Astrocyte of the hippocampus (primary cell): Measurements from ENCODE around the gene UNC93A.
"Not testable (repeated sequence)": the region's sequence is repeated elsewhere in the genome, so short reads cannot be mapped to it uniquely, and the experiment has no call there.

Source experiments
- DNase-seq: peaks from one replicate; pipeline ENCODE4 v3.0.0; 2011; ENCODE audit warnings: low read depth, low spot score

UNC93A gene

GRCh38 chr6:167309355-167310192 is 18.5 kb downstream of the UNC93A start:
- not testable (repeated sequence) for DNase-seq

- no peak for DNase-seq
These were observed 20.2 kb downstream of the UNC93A start for GRCh38 chr6:167311286-167311685.

GRCh38 chr6:167311691-167312090 is 20.6 kb downstream of the UNC93A start:
- not testable (repeated sequence) for DNase-seq

DNA sequence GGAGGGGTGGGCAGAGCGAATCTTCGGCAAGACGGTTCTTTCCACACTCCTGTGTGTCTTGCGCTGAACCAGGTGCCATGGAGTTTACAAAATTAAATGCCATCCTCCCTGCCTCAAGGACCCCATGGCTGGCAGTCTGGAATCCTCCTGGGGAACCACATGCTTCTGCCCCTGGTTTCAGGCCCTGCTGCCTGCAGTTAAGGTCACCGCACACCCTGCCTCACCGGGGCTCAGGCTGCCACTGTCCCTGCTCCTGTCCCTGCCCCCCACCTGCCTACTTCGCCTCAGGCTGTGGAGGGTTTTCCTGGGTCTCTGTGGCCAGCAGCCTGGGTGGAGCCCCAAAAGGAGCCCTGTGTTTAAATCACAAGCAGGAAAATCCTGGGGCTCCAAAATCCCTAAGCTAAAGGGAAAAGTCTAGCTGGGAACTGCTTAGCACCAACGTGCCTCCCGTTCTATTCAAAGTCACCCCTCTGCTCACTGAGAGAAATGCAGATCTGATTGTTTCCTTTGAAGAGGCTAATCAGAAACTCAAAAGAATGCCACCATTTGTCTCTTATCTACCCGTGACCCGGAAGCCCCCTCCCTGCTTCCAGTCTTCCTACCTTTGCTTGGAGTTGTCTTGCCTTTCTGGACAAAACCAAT is 23.2 kb downstream of the UNC93A start:
- DNase-seq, result no peak

DNA sequence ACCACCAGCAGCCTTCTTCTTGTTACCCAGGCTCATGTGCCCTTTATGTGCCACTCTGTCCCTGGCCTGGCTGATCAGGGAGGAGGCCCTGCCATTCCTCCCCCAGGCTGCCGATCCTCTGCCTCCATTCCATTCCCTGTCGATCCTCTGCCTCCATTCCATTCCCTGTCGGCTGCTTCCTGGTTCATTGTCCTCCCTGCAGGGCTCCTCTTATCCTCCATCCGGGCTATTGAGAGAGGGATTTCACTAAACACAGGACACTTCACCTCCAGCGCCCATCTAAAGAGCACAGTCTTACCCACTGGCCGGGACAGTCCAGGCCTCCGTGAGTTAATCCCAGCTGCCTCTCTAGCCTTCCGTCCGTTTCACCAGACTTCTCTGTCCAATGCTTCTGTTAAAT is 26.1 kb downstream of the UNC93A start:
- no peak for DNase-seq

- DNase-seq, result peak; percentile 11
These were observed 27.2 kb downstream of the UNC93A start for GRCh38 chr6:167318354-167318753.

DNA sequence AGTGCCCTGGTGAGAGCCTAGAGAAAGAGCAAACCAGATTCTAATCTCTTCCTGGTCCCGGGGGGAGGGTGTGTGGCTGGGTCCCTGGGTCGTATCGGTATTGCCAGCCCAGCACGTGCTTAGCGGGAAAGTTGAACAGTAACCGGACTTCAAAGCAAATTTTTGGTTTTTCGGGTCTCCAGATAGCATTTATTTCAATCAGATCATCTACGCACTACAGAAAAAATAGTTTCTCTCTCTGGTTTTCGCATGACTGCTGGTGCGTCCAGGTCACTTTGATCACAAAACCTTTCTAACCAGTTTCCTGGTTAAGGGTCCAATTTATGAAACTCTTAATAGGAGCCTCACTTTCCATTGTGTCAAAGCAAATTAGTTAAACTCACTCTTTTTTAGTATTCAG is 27.7 kb downstream of the UNC93A start:
- DNase-seq, result not testable (repeated sequence)

DNA sequence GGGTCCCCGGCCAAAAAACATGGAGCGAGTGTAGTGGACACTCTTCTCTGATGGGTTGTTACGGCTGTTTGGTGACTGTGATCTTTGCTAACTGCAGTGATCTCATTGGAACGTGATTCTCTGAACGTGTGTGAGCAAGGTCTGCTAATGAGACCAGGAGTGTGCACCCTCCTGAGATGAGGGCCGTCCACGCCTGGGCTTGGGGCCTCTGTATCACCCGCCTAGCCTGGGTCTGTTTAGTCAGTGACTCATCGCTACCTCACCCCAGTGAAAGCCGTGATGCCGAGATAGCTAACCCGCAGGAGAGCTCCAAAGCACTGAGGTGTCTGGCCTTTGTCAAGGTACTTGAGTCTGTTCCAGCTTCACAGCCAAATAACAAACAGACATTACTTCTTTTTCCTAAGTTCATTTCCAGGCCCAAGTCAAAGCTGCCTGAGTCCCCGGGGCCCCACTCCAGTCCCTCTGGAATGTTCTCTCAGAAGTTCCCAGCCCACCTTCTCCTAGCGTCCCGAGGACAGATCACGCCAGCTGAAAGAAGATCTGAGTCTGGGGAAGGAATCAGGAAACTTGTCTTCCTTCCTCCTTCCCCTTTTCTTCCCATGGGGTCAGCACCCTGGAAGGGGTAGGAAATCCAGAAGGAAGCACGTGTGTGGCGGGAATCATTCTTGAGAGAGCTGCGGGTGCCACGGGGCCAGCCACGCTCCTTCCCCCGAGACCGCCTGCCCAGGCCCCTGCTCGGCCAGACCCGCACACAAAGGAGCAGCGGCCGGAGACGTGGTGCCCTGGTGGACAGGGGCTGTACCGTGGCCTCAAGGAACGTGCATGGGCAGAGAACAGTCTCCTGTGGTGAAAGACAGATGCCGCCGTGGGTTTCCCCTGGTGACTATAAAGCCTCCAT is 29.0 kb downstream of the UNC93A start:
- peak; percentile 23 for DNase-seq

GRCh38 chr6:167320754-167321056 is 29.6 kb downstream of the UNC93A start:
- DNase-seq, result peak; percentile 29

GRCh38 chr6:167321185-167321584 is 30.1 kb downstream of the UNC93A start:
- DNase-seq, result not testable (repeated sequence)

GRCh38 chr6:167323111-167323510 is 32.0 kb downstream of the UNC93A start:
- no peak for DNase-seq

- no peak for DNase-seq
These were observed 33.0 kb downstream of the UNC93A start for GRCh38 chr6:167324111-167324510.

GRCh38 chr6:167325766-167326165 is 34.7 kb downstream of the UNC93A start:
- DNase-seq, result no peak

DNA sequence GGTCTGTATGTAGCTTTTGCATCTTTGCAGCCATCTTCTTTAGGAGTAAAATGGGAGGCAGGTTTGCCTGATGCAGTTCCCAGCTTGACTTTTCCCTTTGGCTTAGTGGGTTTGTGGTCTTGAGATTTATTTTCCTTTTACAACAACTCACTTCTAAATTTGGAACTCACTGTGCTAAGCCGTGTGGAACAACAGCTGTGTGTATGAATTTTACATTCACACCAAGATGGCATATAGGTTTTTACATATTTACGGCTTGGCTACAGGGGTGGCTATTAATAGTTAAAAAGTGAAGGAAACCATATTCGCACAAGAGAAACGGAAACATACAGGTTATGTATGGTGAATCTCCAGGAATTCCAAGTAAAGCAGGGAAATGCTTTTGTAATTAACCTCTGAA is 36.3 kb downstream of the UNC93A start:
- no peak for DNase-seq

DNA sequence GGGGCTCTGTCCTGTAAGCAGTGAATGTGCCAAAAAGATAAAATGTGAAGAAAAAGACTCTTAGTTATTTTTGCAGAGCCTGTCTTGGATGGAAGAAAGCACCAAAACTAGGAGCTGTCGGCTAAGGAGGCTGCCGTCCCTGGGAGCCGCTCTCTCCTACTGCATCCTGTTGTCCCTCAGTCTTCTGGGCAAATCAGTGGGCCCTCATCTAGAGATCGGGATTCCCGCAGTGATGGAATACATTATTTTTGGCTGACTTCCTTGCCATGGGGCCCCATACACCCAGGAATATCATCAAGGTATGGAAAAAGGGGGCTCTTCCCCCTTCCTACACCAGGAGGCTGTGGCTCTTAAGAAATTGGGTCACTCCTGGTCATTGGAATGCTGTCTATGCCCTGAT is 37.0 kb downstream of the UNC93A start:
- no peak for DNase-seq

- no peak for DNase-seq
These were observed 37.9 kb downstream of the UNC93A start for GRCh38 chr6:167329014-167329413.

DNA sequence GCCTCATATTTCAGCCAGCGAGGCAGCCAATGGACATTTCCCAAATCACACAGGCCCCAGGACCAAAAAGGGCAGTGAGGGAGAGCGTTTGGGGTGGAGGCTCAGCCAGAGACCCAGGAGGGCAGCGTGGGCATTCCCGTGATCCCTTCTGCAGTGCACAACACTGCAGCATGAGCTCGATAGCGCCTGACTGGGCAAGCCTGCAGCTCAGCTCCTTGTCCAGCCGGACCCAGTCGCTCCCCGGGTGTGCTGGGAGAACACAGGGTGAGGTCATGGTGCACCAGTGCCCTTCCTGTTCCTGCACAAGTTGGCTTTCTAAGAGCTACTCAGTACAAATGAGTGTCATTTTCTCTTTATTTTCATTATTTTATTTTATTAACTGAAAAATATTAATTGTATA is 39.6 kb downstream of the UNC93A start:
- DNase-seq, result no peak

DNA sequence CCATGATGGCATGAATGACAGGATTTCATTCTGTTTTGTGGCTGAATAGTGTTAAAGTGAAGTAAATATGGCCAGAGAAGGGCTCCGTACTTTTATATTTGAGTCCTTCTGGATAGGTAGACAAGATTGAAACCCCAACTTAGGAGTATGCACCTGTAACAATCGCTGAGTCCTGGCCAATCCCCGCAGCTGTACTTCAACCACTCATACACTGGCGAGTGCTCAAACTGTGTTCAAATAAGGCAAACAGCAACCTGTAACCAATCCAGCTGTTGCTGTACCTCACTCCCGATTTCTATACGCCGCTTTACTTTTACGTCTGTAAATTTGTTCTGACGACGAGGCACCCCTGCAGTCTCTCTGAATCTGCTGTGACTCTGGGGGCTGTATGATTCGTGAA is 40.5 kb downstream of the UNC93A start:
- no peak for DNase-seq

DNA sequence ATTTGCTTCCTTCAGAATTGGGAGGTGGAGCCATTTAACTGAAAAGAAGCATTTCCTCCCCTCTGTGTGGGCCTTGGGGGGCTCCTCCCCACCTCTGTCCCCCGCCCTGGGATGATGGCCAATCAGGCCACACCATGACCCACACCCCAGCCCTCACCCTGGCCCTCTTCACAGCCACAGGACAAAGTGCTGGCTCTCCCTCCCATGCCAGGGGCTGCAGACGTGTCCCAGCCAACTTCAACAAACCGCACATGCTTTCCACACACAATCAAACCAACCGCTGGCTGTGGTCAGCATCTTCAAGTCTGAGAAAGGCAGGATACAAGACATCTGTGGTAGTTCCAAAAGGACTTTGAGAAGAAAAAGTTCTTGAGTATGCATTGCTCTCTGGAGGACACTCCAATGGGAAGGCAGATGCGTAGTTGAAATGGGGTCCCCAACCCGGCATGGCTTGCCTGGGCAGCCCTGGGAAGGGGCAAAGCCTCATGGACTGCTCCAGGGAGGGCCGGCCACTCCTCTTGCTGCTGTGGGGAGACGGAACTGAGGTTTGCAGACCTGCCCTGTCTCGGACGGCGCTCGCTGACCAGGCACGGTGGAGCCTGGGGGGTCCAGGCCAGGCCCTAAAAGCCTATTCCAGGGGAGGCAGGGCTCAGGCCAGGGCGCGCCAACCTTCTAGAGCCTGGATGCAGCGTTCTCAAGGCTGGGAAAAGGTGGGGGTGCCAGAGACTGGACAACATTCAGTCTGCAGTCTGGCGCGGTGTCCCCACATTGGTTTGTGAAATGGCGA is 45.9 kb downstream of the UNC93A start:
- DNase-seq, result no peak

DNA sequence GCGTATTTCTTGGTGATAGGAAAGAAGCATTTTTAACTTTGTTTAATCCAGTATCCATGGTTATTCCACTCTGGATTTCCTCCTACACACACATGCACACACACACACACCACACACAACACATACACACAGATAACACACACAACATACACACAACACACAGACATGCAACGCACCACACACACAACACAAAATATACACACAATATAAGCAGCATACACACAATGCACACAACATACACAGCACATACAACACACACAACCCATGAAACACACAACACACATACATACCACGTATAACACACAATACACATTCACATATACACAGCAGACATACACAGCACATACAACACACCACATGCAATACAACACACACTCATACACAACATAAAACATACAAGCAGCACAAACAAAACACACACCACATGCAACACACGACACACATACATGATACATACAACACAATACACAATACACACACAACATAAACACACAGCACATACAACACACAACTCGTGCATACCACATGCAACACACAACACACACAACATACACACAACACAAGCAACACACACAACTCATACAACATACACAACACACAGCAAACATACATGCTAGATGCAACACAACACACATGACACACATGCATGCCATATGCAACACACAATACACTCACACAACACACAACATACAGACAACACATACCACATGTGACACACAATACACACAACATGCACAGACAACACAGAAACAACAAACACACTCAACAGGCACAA is 46.7 kb downstream of the UNC93A start:
- no peak for DNase-seq
